Epithelial cell of esophagus (primary cell): Measurements from ENCODE around the gene RNLS.
A peak's percentile ranks its signal among the peaks of the same experiment; 100 is the strongest.

Experiments used
- DNase-seq: peaks from one replicate; pipeline ENCODE4 v3.0.0; 2010; ENCODE audit warnings: low read depth
- H3K4me3 ChIP-seq: 2 replicates; pipeline ENCODE4 v1.5.1; 2011; ENCODE audit warnings: mild to moderate bottlenecking, low read length, control low read depth
- CTCF ChIP-seq: IDR thresholded peaks from 2 replicates; pipeline ENCODE4 v1.5.1; 2011; ENCODE audit warnings: low read depth, mild to moderate bottlenecking, low read length, control low read depth, inconsistent platforms; ENCODE audit not compliant: insufficient read depth; ENCODE audit errors: missing control alignments

Gene RNLS

GRCh38 chr10:88390041-88390440, 193.1 kb downstream of the RNLS start:
- TF ChIP-seq CTCF, result no peak
- DNase-seq, result no peak
- H3K4me3 ChIP-seq, result no peak overlapping the region

- peak; percentile 61 for DNase-seq
- peak; percentile 62 for TF ChIP-seq CTCF
- no peak overlapping the region for H3K4me3 ChIP-seq
Observed at GRCh38 chr10:88389456-88389855, 193.7 kb downstream of the RNLS start.

- H3K4me3 ChIP-seq, result no peak overlapping the region
- TF ChIP-seq CTCF, result no peak
- DNase-seq, result no peak
Observed at GRCh38 chr10:88388324-88388723, 194.8 kb downstream of the RNLS start.

GRCh38 chr10:88386821-88387773, 196.0 kb downstream of the RNLS start:
- no peak overlapping the region for H3K4me3 ChIP-seq

GRCh38 chr10:88386204-88386788, 196.8 kb downstream of the RNLS start:
- H3K4me3 ChIP-seq, result no peak overlapping the region
- no peak for TF ChIP-seq CTCF
- peak; percentile 67 for DNase-seq

More at GRCh38 chr10:88386821-88387773, 196.0 kb downstream of the RNLS start:
- no peak for TF ChIP-seq CTCF
- DNase-seq, result peak; percentile 57

- TF ChIP-seq CTCF, result peak; percentile 15
- no peak overlapping the region for H3K4me3 ChIP-seq
- peak; percentile 90 for DNase-seq
Observed at GRCh38 chr10:88385601-88386203, 197.4 kb downstream of the RNLS start.
